Neuronal stem cell (in vitro differentiated cells): ENCODE results near the gene ANKRD13B.

ENCODE experiments used
- DNase-seq: peaks from one replicate; pipeline ENCODE4 v3.0.0-alpha.2; 2013; ENCODE audit warnings: low spot score
- H2AFZ ChIP-seq: one replicate; pipeline ENCODE4 v1.6.1; 2013; ENCODE audit warnings: mild to moderate bottlenecking, low read length, inconsistent platforms
- H2AK5ac ChIP-seq: 2 replicates; pipeline ENCODE4 v1.6.1; 2013; ENCODE audit warnings: low read depth, mild to moderate bottlenecking, inconsistent platforms, low read length, moderate library complexity, mixed read lengths
- H2BK120ac ChIP-seq: 2 replicates; pipeline ENCODE4 v1.6.1; 2013; ENCODE audit warnings: low read depth, mild to moderate bottlenecking, inconsistent platforms, low read length, moderate library complexity, mixed read lengths
- H2BK12ac ChIP-seq: one replicate; pipeline ENCODE4 v1.6.1; 2013; ENCODE audit warnings: low read length, inconsistent platforms
- H2BK15ac ChIP-seq: 2 replicates; pipeline ENCODE4 v1.6.1; 2013; ENCODE audit warnings: mild to moderate bottlenecking, low read length, inconsistent platforms, mixed read lengths
- H2BK5ac ChIP-seq: one replicate; pipeline ENCODE4 v1.6.1; 2013; ENCODE audit warnings: inconsistent platforms, mild to moderate bottlenecking, low read length, moderate library complexity
- H3K14ac ChIP-seq: one replicate; pipeline ENCODE4 v1.6.1; 2013; ENCODE audit warnings: low read length, inconsistent platforms
- H3K18ac ChIP-seq: 2 replicates; pipeline ENCODE4 v1.6.1; 2013; ENCODE audit warnings: low read length, inconsistent platforms
- H3K23ac ChIP-seq: 2 replicates; pipeline ENCODE4 v1.6.1; 2013; ENCODE audit warnings: low read depth, mild to moderate bottlenecking, mixed read lengths, low read length, inconsistent platforms; ENCODE audit not compliant: poor library complexity
- H3K27ac ChIP-seq: replicated peaks from 3 replicates; pipeline ENCODE4 v1.5.1; 2013; ENCODE audit warnings: low read length, inconsistent platforms
- H3K27me3 ChIP-seq, 3 experiments: 2 replicates each; pipeline ENCODE4 v1.6.1; 2013; ENCODE audit warnings: low read length in 3 of 3, mild to moderate bottlenecking in 2 of 3, inconsistent platforms in 1 of 3, low read depth in 1 of 3, mixed read lengths in 1 of 3, moderate library complexity in 1 of 3; ENCODE audit not compliant: control insufficient read depth in 3 of 3, insufficient read depth in 3 of 3
- H3K36me3 ChIP-seq, 2 donors: replicated peaks in 1 of 2; 2 replicates each; pipeline ENCODE4 v1.6.1; 2013; ENCODE audit warnings: low read length in 2 of 2; ENCODE audit not compliant: control insufficient read depth in 2 of 2, insufficient read depth in 2 of 2
- H3K4ac ChIP-seq: 2 replicates; pipeline ENCODE4 v1.6.1; 2013; ENCODE audit warnings: inconsistent platforms, mild to moderate bottlenecking, low read length, moderate library complexity
- H3K4me1 ChIP-seq, 2 donors: 1 replicate in 1 of 2; 2 replicates in 1 of 2; pipeline ENCODE4 v1.6.1; 2013; ENCODE audit warnings: low read length in 2 of 2, low read depth in 1 of 2; ENCODE audit not compliant: control insufficient read depth in 2 of 2, insufficient read depth in 1 of 2
- H3K4me2 ChIP-seq: one replicate; pipeline ENCODE4 v1.6.1; 2013; ENCODE audit warnings: mild to moderate bottlenecking, low read length, inconsistent platforms; ENCODE audit not compliant: insufficient read depth, poor library complexity, severe bottlenecking
- H3K4me3 ChIP-seq, 2 donors: 2 replicates each; pipeline ENCODE4 v1.5.1; 2013; ENCODE audit warnings: low read length in 2 of 2, mild to moderate bottlenecking in 2 of 2, inconsistent platforms in 1 of 2, moderate library complexity in 1 of 2
- H3K79me1 ChIP-seq: one replicate; pipeline ENCODE4 v1.6.1; 2013; ENCODE audit warnings: low read depth, mild to moderate bottlenecking, inconsistent platforms, low read length, moderate library complexity
- H3K9ac ChIP-seq: one replicate; pipeline ENCODE4 v1.6.1; 2013; ENCODE audit warnings: mild to moderate bottlenecking, low read depth, low read length, inconsistent platforms; ENCODE audit not compliant: poor library complexity
- H3K9me3 ChIP-seq, 2 donors: replicated peaks in 1 of 2; 2 replicates each; pipeline versions ENCODE3 to v1.6.1; 2013; ENCODE audit warnings: low read length in 2 of 2, mild to moderate bottlenecking in 2 of 2, inconsistent platforms in 1 of 2, low read depth in 1 of 2, mixed read lengths in 1 of 2, moderate library complexity in 1 of 2; ENCODE audit not compliant: control insufficient read depth in 2 of 2, insufficient read depth in 1 of 2
- H4K8ac ChIP-seq: one replicate; pipeline ENCODE4 v1.6.1; 2013; ENCODE audit warnings: low read depth, mild to moderate bottlenecking, inconsistent platforms, low read length, moderate library complexity
- H4K91ac ChIP-seq: one replicate; pipeline ENCODE4 v1.6.1; 2013; ENCODE audit warnings: low read length, low read depth, mild to moderate bottlenecking, inconsistent platforms; ENCODE audit not compliant: poor library complexity
- WGBS, 2 donors: extraction: QIAGEN DNeasy Blood & Tissue Kit; methylation state at CpG; one replicate each; pipeline ENCODE4 v1.1.7; 2013; ENCODE audit warnings: missing lambda C conversion rate in 2 of 2, mixed read lengths in 1 of 2; ENCODE audit not compliant: insufficient read length in 2 of 2, insufficient replicate concordance in 1 of 2; ENCODE audit errors: extremely low coverage in 2 of 2; 5-methylcytosine and 5-hydroxymethylcytosine counted together

Gene ANKRD13B

GRCh38 chr17:29562615-29563014, 30.3 kb upstream of the ANKRD13B start:
- Histone ChIP-seq H2BK5ac (no peak overlapping the region), H2AK5ac (no peak overlapping the region), H3K9me3 (no peaks in the 10 kb centered on the region), H3K23ac (no peak overlapping the region), H3K18ac (no peak overlapping the region), H4K91ac (no peak overlapping the region), H2AFZ (no peak overlapping the region), H3K27me3 (peaks cover 0 to 29% (median 7%) of the 10 kb centered on the region in 3 experiments), H3K14ac (no peak overlapping the region), H3K9ac (no peak overlapping the region), H3K4me1 (peaks cover 4 to 5% of the 10 kb centered on the region in 2 donors), H3K27ac (no peak overlapping the region), H3K4me2 (no peak overlapping the region), H3K36me3 (peaks cover 0 to 29% of the 10 kb centered on the region in 2 donors), H2BK15ac (no peak overlapping the region), H3K79me1 (no peaks in the 10 kb centered on the region), H2BK12ac (peak overlapping the region; percentile 14), H2BK120ac (no peak overlapping the region), H3K4me3 (peak overlapping the region in 1 of 2 donors; percentile 41), H4K8ac (no peak overlapping the region), H3K4ac (no peak overlapping the region)
- no CpG with 5 or more reads among the region's 18 CpGs for WGBS, 2 donors
- DNase-seq = no peak

GRCh38 chr17:29563816-29564215, 29.1 kb upstream of the ANKRD13B start:
- H3K4me1 ChIP-seq = peaks cover 4 to 5% of the 10 kb centered on the region in 2 donors
- WGBS, 2 donors = no CpG with 5 or more reads among the region's 3 CpGs
- no peaks in the 10 kb centered on the region for H3K9me3 ChIP-seq
- H3K27me3 ChIP-seq = peaks cover 0 to 29% (median 7%) of the 10 kb centered on the region in 3 experiments
- no peak overlapping the region for H2AK5ac ChIP-seq
- no peak overlapping the region for H3K9ac ChIP-seq
- no peak overlapping the region for H3K4me2 ChIP-seq
- no peak overlapping the region for H3K4ac ChIP-seq
- H4K8ac ChIP-seq = no peak overlapping the region
- no peak overlapping the region for H3K14ac ChIP-seq
- H3K79me1 ChIP-seq = no peaks in the 10 kb centered on the region
- H2AFZ ChIP-seq = no peak overlapping the region
- H3K27ac ChIP-seq = no peak overlapping the region
- no peak overlapping the region for H3K18ac ChIP-seq
- DNase-seq = no peak
- H4K91ac ChIP-seq = no peak overlapping the region
- no peak overlapping the region for H2BK5ac ChIP-seq
- H2BK12ac ChIP-seq = no peak overlapping the region
- H3K36me3 ChIP-seq = peaks cover 0 to 29% of the 10 kb centered on the region in 2 donors
- H2BK15ac ChIP-seq = no peak overlapping the region
- H2BK120ac ChIP-seq = no peak overlapping the region
- no peak overlapping the region for H3K4me3 ChIP-seq
- no peak overlapping the region for H3K23ac ChIP-seq

- Histone ChIP-seq H3K9me3 (no peaks in the 10 kb centered on the region), H3K27me3 (peaks cover 0 to 29% (median 7%) of the 10 kb centered on the region in 3 experiments), H3K79me1 (peaks cover 4% of the 10 kb centered on the region), H3K4me3 (peak overlapping the region; percentile 78), H4K8ac (no peak overlapping the region), H2AK5ac (peak overlapping the region; percentile 69), H3K9ac (peak overlapping the region; percentile 90), H3K4ac (peak overlapping the region; percentile 95), H3K27ac (no peak overlapping the region), H2BK12ac (no peak overlapping the region), H3K23ac (peak overlapping the region; percentile 37), H2BK15ac (peak overlapping the region; percentile 75), H2BK5ac (peak overlapping the region; percentile 47), H3K36me3 (peaks cover 0 to 27% of the 10 kb centered on the region in 2 donors), H2AFZ (peak overlapping the region; percentile 97), H3K14ac (no peak overlapping the region), H3K4me1 (peaks cover 7 to 11% of the 10 kb centered on the region in 2 donors), H2BK120ac (no peak overlapping the region), H4K91ac (no peak overlapping the region), H3K4me2 (peak overlapping the region; percentile 100), H3K18ac (peak overlapping the region; percentile 94)
- WGBS, 2 donors = no CpG with 5 or more reads among the region's 55 CpGs
- DNase-seq = peak; percentile 20
These were observed 27.1 kb upstream of the ANKRD13B start for GRCh38 chr17:29565643-29566472.
